GM21529 (cell line): Measurements from ENCODE around the gene SLC27A4.

Experiments used
- ATAC-seq: cut with Tn5 transposase; IDR thresholded peaks from one replicate; pipeline ENCODE4 v1.9.1; 2021; ENCODE audit not compliant: unreplicated experiment

Gene SLC27A4

DNA sequence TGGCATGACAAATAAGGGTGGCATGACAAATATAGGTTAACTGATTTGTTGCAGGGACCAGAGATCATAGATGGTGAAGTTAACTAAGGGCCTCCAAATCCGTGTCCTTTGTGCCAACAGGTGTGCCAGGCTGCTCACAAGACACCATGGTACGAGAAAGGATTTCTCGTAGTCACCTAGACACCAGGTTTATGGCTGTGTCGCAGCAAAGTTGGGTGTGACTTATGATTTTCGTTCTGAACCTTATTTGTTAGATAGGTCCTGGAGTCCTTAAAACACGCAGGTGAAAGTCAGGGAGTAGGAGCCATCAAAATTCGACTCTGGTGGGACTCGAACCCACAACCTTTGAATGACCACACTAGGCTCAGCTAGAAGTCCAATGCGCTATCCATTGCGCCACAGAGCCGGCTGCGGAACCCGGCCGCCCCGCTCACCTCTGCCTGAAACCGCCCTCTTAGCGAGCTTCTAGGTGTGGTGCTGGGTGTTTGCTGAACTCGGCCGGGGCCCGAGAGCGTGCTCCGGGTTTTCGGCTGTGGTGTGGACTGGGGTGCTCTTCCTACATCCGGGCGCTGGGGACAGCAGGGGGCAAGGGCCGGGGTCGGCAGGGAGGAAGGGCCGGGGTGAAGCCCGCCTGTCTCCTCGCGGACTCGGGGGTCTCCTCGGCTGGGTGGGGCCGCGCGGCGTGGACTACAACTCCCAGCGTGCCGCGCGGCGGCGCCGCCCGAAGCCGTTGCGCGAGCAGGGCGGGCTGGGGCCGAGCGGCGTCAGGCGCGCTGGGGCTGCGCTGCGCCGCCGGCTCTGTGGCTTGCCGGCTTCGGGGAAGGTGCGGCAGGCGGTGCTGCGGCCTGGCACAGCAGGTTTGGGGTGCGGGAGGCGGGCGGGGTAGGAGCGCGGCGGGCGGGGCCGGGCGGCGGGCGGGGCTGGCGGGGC, at the start of gene SLC27A4:
SLC27A4 (plus strand) TSS at position 767 of the 930 bp plus-strand sequence. CDS start 2,606 bp downstream, outside the sequence.
- ATAC-seq = peak; percentile 81

DNA sequence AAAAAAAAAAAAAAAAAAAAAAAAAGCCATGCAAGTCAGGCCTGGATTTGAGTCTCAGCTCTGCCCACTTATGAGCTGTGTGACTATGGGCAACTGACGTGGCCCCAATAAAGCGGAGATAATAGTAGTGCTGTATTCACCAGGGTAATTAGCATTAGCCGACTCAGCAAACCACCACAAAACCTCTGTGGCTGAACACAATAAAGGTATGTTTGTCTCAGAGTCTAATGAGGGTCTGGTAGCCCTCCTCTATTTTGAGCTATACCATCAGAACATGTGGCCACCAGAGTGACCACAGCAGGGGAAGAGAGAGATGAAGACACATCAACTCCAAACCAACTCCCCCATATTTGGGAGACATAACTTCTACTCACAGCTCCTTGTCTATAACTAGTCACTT, 48.3 kb upstream of the SLC27A4 start:
- ATAC-seq = no peak

DNA sequence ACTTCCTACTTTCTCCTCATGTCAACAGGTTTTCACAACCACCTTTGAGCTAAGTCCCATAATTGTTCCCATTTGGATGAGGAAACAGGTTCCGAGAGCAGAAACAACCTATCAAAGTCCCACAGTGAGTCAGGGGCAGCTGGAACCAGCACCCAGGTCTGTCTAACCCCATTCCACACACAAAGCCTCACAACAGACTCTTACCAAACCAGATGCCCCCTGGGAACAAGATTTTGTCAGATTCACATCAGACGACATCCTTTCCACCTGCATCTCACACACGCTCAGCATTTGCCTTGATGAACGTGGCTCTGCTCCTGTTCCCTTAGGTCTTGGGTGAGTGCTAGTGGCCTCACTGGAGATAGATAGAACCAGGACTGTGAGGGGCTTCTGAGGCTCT, 47.2 kb upstream of the SLC27A4 start:
- ATAC-seq = no peak

DNA sequence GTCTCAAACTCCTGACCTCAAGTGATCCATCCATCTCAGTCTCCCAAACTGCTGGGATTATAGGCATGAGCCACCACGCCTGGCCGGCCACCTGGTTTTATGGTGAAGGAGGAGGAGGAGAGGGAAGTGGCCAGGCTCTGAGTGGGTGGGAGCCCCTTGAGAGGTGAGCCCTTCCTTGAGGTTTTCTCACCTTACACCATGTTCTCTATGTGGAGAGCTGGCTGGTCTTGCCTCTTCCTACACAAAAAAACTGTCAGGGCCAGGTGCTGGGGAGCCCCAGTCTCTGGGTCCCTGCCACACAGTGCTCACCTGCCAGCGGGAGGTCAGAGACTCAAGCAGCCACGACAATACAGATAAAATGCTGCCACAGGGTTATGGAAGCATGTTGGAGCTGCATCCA, 46.2 kb upstream of the SLC27A4 start:
- ATAC-seq = no peak

DNA sequence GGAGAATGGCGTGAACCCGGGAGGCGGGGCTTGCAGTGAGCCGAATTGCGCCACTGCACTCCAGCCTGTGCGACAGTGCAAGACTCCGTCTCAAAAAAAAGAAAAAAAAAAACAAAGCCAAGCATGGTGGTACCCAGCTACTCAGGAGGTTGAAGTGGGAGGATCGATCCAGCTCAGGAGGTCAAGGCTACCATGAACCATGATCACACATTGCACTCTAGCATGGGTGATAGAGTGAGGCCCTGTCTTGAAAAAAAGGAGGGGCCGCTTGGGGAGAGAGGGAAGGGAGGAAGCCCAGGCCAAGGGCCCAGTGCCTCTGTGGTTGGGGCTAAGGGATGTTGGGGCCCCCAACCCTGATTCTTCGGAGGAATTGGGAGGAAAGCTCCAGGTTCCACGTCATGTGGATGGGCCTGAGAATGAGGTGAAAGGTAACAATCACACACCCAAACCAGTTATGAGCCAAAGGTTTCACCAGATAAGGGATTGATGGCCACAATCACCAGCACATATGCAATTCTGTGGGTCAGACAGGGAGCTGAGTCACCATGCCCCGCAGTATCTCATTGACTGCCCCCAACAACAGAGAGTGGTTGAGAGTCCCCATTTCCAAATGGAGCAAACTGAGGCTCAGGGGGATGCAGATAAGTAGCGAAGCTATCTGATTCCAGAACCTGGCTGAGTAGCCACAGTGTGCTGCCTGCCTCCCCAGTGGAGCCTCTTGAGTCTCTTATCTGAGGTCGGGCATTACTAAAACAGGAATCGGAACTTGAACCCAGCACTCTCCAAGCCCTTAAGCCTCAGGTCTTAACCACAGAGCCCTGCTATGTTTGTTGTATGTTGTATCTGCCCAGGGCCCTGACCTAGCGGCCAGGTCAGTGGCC, 43.7 kb upstream of the SLC27A4 start:
- ATAC-seq = no peak

DNA sequence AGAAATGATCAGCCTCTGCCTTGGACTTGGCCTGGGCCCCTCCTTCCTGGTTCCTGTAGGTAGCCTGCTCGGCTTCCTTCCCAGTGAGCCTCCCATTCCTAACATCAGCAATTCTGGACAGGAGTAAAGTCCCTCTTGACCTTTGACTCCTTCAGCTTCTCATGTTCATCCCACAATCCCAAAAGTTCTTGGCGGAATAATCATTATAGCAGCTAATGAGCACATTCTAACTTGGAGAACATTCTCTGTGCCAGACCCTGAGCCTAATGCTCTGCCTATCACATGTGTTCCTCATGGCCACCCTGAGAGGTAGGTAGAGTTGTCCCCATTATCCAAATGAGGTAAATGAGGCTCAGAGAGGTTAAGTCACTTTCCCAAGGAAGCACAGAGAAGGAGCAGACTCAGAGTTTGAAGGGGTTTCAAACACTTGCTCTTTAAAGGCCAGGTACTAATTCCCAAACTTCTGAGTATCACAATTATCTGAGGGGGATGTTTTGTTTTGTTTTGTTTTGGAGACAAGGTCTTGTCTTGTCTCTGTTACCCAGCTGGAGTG, 43.0 kb upstream of the SLC27A4 start:
- no peak for ATAC-seq

DNA sequence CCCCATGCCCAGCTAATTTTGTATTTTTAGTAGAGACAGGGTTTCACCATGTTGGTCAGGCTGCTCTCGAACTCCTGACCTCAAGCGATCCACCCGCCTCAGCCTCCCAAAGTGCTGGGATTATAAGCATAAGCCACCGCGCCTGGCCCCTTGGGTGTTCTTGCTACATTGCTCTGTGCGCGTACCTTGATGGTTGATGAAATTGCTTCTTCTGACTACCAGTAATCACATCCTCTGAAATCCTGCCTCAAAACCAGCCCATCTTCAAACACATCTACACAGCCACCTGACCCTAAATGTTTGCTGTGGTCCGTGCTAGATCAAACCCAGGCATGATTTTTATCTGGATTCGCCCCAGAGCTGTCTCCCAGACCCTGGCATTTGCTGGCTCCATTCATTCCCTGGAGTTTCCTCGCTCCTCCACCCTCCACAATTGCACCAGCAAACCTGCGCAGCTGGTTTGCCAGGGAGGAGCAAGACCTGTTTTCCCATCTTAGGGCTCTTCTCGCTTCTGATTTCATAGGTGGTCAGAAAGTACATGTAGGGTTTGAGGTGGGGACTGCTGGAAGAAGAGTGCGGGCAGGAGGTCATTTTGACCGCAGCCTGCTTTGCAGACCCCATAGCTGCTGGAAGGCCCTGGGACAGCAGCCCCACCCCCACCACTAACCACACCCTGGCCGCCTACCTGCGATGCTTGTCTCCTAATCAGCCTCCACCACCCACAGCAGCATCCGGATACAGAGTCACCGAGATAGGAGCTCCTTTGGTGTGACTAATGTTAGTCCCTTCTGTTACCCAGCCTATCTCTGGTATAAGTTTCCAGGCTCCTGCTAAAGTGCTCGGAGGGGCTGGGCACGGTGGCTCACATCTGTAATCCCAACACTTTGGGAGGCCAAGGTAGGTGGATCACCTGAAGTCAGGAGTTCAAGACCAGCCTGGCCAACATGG, 41.5 kb upstream of the SLC27A4 start:
- no peak for ATAC-seq

DNA sequence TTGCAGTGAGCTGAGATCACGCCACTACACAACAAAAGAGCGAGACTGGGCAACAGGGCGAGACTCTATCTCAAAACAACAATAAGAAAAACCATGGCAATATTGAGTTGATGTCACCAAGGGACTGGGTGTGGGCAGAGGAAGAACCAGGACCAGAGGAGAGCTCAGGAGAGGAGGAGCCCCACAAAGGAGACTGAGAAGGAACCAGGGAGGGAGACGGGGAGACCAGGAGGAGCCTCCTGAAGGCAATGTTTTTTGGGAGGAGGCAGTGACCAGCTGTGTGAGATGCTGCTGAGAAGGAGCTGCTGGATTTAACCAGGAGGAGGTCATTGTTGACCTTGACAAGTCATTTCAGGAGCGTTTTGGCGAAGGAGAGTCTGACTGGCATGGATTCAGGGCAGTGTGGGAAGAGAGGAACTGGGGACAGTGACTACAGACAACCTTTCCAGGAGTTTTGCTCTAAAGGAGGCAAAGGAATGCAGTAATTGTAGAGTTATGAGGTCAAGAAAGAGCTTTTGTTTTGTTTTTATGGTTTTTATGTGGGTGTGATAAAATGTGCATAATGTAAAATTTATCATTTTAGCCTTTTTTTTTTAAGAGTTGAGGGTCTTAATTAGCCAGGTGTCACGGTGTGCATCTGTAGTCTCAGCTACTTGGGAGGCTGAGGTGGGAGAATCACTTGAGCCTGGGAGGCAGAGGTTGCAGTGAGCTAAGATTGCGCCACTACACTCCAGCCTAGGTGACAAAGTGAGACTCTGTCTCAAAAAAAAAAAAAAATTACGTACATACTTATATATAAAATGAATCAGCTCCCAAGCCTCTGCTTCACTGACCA, 36.0 kb upstream of the SLC27A4 start:
- ATAC-seq = no peak

DNA sequence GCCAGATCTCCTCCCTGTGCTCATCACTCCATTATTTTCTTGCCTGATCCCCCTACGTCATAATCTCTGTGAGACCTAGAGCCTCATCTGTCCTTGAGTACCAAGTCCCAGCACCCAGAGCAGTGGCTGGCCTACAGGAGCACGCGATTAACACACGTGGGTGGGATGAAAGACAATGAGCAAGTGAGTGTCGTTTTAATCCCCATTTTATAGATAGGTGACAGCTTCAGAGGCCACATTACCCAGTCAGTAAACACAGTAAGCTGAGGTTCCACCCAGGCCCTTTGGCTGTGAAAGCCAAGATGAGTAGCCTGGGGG, 35.4 kb upstream of the SLC27A4 start:
- ATAC-seq = no peak

DNA sequence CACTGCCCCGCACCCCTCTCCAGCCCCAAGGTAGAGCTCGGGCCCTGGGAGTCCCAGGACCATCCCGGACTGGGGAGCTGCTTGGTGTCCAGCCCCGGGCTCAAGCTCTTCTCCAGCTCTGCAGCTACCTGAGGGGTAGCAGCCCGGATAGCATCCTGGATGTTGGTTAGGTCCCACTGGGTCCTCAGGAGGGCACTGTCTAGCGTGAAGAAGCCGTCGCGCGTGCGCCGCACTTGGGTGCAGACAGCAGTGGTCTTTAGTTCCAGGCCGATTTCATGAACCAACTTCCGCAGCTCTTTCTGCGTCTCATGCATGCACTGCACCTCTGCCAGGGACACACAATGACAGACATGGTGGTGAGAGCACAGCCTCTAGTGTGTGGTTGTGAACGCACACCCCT, 30.8 kb upstream of the SLC27A4 start:
- no peak for ATAC-seq

DNA sequence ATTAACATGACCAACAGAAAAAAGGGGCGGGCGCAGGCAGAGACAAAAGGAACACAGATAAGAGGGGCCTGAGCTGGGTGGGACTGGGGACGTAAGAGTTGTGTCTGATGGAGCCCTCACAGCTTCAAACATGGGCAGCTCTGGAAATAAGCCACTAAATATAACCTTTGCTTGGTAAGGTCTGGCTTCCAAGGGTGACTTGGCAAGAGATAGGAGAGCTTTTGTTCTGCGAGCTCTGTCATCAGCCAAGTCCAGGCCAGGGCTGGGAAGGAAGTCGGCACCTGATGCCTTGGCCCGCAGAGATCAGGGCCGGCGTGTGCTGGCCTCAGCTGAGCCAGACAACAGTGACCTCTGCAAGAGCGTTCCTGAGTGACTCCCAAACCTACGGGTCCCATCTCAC, 29.9 kb upstream of the SLC27A4 start:
- ATAC-seq = no peak

DNA sequence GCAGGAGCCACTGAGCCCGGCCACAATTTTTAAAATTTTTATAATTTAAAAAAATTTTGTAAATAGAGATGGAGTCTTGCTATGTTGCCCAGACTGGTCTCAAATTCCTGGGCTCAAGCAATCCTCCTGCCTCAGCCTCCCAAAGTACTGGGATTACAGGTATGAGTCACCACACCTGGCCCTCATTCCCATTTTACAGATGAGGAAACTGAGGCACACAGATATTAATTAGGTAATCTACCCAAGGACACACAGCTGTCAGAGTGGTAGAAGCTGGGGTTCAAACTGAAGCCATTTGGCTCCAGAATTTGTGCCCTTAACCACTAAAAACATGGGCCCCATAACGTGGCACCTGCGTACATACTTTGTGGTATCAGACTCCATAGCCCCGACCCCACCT, 25.6 kb upstream of the SLC27A4 start:
- no peak for ATAC-seq

DNA sequence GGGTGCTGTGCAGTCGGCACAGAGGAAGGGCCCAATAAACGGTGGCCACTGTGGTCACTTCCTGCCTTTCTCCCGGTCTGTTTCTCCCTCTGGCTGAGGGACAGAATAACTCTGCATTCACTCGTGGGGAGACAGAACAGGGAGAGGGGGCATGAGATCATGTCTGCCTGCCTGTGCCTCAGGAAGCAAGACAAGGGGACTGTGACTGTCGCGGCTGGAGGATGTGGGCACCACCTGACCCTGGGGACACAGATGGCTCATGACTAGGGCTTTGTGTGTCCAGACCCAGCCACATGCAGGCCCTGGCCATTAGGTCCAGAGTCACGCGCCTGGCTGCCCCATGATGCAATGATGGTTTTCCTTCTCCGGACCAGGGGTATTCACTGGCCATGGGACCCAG, 23.9 kb upstream of the SLC27A4 start:
- no peak for ATAC-seq

DNA sequence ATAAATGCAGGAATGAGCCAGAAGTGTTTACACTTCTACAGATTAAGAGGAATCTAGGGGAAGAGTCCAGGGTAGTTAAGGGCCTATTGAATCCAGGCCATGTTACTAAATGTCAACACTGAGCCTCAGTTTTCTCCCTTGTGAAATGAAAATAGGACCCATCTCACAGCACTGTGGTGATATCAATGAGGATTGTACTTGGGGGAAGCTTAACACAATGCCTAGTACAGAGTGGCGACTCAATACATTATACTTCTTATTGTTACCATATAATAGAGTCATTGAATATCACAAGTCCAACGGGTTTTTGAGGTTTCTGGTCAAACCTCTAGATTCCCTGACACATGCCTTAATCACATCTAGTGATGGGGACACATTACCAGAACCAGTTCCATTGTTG, 22.7 kb upstream of the SLC27A4 start:
- ATAC-seq = no peak

DNA sequence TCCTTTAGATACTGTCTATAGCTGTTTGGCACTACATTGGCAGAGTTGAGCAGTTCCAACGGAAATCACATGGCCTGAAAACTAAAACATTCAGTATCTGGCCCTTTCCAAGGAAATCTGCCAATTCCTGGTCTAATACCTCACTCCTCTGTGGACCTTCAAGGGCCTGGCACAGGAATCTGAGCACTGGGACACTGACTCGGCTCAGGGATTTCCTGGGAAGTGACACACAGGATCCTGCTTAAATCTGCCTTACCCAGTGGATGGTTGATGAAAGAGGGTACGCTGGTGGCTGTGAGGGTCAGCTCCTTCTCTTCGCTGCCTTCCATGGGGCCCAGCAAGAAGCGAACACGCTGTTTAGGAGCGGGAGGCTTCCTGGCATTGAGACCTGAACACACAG, 19.0 kb upstream of the SLC27A4 start:
- no peak for ATAC-seq

DNA sequence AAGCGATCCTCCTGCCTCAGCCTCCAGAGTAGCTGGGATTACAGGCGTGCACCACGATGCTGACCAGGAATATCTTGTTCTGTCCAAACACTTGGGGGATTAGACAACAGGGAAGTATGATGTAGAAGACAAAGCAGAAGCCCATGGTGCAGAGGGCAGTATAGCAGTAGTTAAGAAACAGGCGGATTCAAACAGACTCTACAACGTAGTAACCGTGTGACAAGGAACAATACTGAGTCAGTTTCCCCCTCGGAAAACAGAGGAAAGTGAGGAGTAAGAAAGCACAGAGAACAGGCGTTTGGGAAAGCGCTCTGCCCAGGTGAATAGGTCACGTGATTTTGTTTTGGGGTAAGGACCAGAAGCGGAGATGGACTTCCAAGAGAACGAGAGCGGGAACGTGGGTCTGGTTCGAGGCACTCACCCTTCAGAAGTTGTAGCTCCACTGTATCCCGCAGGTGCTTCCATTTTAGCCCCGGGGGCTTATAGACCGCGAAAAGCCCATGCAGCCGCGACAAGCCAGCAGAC, 18.4 kb upstream of the SLC27A4 start:
- ATAC-seq = peak; percentile 3

DNA sequence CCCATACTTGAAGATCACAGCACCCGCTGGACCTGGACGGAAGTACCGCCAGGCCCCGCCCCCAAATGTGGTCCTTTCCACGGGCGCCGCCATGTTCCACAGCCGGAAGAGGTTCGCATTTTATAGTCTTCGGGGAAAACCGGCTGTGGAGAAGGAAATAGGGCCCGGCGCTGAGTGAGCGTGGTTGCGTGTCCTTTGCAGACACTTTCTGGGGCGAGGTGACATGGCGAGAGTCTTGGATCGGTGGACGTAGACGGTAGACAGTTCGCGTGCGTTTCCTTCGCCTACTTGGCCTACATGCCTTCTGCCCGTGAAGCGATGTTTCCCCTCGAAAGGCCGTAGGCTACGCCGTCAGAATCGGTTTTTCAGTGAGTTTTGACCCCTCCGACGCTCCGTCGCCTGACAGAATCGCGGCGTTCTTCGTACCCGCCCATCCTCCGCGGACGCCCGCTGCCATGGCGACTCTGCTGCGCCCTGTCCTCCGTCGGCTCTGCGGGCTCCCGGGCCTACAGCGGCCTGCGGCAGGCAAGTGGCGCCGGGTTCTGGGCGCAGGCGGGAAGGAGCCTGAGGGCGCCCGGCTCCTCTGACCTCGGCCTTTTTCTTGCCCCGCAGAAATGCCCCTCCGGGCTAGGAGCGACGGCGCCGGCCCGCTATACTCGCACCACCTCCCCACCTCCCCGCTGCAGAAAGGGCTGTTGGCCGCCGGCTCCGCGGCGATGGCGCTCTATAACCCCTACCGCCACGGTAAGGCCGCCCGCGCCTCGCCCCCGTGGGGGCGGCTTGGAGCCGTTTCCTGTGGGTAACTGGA, 17.7 kb upstream of the SLC27A4 start, which contains the start of the genes COQ4 and TRUB2:
COQ4 (plus strand) TSS at position 436 of the 808 bp plus-strand sequence; CDS start at position 456, 20 bp downstream.
TRUB2 (minus strand) TSS at position 44 of the 808 bp plus-strand sequence; CDS start at position 5, 39 bp downstream.
- ATAC-seq = peak; percentile 80

DNA sequence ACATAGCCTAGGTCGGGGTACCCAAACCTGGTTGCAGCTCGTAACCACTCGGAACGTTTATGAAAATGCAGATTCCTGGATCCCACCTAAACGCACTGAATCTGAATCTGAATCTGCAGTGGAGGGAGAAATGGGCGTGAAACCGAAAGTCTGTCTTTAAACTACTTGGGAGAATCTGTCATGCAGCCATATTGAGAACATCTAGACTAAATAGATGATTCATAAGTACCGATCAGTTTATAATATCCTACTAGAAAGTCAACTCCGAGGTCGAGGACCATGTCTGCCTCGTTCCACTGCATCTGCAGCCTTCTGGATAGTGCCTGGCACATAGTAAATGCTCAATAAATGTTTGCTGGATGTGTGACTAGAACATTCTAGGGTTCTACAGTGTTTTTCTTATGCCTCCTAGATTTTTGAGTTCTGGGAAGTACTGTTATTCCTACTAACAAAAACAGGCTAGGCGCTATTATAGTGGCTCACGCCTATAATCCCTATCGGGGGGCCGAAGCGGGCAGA, 17.1 kb upstream of the SLC27A4 start:
- ATAC-seq = no peak
